ENCODE measurements around the gene KLK2. TPM values are rescaled to one million over a fixed set of nuclear protein-coding genes. Genes with fewer than 3 reads are reported as not detected.

Gene KLK2
- total RNA-seq, 1 experiment from 2014 or later: not detected

DNA sequence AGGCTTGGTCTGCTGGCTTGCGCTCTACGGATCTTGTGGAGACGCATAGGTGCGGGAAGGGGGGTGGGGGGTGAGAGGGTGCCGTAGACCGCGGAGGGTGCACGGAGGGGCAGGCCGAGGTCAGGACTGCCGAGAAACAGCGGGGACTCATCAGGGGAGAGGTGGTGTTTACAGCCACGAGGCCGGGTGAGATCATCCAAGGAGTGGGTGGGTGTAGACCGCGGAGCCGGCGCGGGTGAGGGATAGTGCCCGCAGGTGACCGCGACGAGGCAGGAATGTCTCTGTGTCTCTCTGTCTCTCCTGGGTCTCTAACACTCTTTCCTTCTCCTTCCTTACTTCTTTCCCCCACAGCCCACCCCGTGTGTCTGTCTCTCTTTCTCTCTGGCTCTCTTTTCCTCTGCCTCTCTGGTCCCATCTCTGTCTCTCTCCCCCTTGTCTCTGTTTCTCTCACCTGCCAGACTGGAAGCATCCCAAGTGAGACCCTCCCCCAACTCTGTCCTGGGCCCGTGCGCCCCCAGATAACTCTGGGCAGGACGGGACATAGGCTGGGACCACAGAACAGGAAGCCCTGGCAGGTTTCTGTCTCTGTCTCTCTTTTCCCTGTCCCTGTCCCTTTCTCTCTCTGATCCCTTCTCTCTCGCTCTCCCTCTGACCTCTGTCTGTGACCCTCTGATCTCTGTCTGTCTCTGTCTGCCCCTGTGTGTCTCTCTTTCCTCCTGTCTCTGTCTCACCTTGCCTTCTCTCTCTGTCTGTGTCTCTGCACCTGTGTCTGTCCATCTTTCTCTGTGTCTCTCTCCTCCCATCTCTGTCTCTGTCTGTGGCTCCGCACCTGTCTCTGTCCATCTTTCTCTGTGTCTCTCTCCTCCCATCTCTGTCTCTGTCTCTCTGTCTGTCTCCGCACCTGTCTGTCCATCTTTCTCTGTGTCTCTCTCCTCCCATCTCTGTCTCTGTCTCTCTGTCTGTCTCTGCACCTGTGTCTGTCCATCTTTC is 39.8 kb downstream of the KLK2 start:
- H2AFZ ChIP-seq (ENCODE audit: low read depth, low read length, poor library complexity, severe bottlenecking): peak overlapping the region; percentile 32
- no peak overlapping the region for H3K9ac ChIP-seq (ENCODE audit: low read length)
- no peaks in the 10 kb centered on the region for H3K9me3 ChIP-seq (ENCODE audit: control insufficient read depth in 1 of 2, insufficient read depth in 1 of 2, low read depth in 1 of 2, low read length in 2 of 2)
- H3K9me2 ChIP-seq (ENCODE audit: insufficient read depth): no peaks in the 10 kb centered on the region
- no peaks in the 10 kb centered on the region for H3K36me3 ChIP-seq (ENCODE audit: control insufficient read depth in 1 of 2, insufficient read depth in 2 of 2, low read length in 2 of 2)
- peaks cover 9% of the 10 kb centered on the region for H3K27me3 ChIP-seq (ENCODE audit: insufficient read depth, low read length)
- ATAC-seq (no peak), DNase-seq (ENCODE audit: low read depth, low spot score) (no peak)
- H3K4me2 ChIP-seq (ENCODE audit: low read length): peak overlapping the region; percentile 41
- no peaks in the 10 kb centered on the region for H4K20me1 ChIP-seq (ENCODE audit: insufficient read depth)
- H3K4me1 ChIP-seq (ENCODE audit: control insufficient read depth in 1 of 2, insufficient read depth in 2 of 2, low read length in 2 of 2): peaks cover 4 to 22% of the 10 kb centered on the region in 2 experiments; a peak in 3 of 4 replicates
- CTCF ChIA-PET: interaction anchor here (1.0 kb wide), 1 partner anchor 9 kb away, joined by 4 read pairs; no protein-coding TSS in a partner anchor
- intact Hi-C loops (cut with micrococcal nuclease): no loop called here
- POLR2A ChIA-PET: no interaction called here
- RAD21 ChIA-PET (ENCODE audit: low non-redundant PET in 1 of 2, low total read pairs in 2 of 2, uncharacterized antibody in 2 of 2, unreplicated experiment in 2 of 2): no interaction called here
- no peak overlapping the region for H3K27ac ChIP-seq (ENCODE audit: low read depth, low read length)
- H3K79me2 ChIP-seq (ENCODE audit: insufficient read depth, low read length): no peaks in the 10 kb centered on the region
- no TSS peak for BruUV-seq (replicated peaks)
- no peak for TF ChIP-seq ZNF274 (IDR thresholded peaks at IDR 0.05; ENCODE audit: low read depth, low read length)
- no peak for TF ChIP-seq EZH2 (IDR thresholded peaks at IDR 0.05)
- TF ChIP-seq SP1 (IDR thresholded peaks at IDR 0.05; ENCODE audit: low read depth): no peak
- no peak for TF ChIP-seq SRF (IDR thresholded peaks at IDR 0.05; ENCODE audit: low read depth)
- TF ChIP-seq, protein P1, sequence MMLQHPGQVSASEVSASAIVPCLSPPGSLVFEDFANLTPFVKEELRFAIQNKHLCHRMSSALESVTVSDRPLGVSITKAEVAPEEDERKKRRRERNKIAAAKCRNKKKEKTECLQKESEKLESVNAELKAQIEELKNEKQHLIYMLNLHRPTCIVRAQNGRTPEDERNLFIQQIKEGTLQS (IDR thresholded peaks at IDR 0.05): no peak
- TF ChIP-seq POLR2AphosphoS5 (IDR thresholded peaks at IDR 0.05; ENCODE audit: low read depth, low read length): no peak
- TF ChIP-seq POLR2A (IDR thresholded peaks at IDR 0.05; ENCODE audit: borderline replicate concordance, extremely low read depth, insufficient read depth, insufficient read length): no peak
- TF ChIP-seq YY1 (IDR thresholded peaks at IDR 0.05; ENCODE audit: extremely low read depth, insufficient replicate concordance, low read depth, low read length): no peak
- no peak for TF ChIP-seq ZBTB33 (IDR thresholded peaks at IDR 0.05; ENCODE audit: extremely low read depth, insufficient replicate concordance, low read length)
- no peak for TF ChIP-seq REST (IDR thresholded peaks at IDR 0.05; ENCODE audit: low read depth)
- TF ChIP-seq CBX3 (IDR thresholded peaks at IDR 0.05; ENCODE audit: low read depth): no peak
- no peak for TF ChIP-seq FOSL1 (IDR thresholded peaks at IDR 0.05; ENCODE audit: low read depth)
- TF ChIP-seq CEBPB (IDR thresholded peaks at IDR 0.05; ENCODE audit: low read depth): no peak
- TF ChIP-seq EGR1 (IDR thresholded peaks at IDR 0.05; ENCODE audit: low read depth): no peak
- H3K4me3 ChIP-seq (replicated peaks in 1 of 2; ENCODE audit: low read depth in 1 of 2, low read length in 2 of 2): no peak overlapping the region

Measured in HCT116 (cell line).